GM21526 (cell line): Measurements from ENCODE around the gene DCHS1.

ENCODE experiments used
- ATAC-seq: cut with Tn5 transposase; IDR thresholded peaks from one replicate; pipeline ENCODE4 v1.9.1; 2021; ENCODE audit warnings: moderate library complexity; ENCODE audit not compliant: unreplicated experiment, low FRiP score

DCHS1 gene

GRCh38 chr11:6674219-6674597 lies 18.6 kb upstream of the DCHS1 start:
- ATAC-seq: no peak

GRCh38 chr11:6673523-6674218 lies 18.1 kb upstream of the DCHS1 start:
- ATAC-seq: no peak

GRCh38 chr11:6671991-6672390 lies 16.4 kb upstream of the DCHS1 start:
- no peak for ATAC-seq

GRCh38 chr11:6670202-6670830 lies 14.7 kb upstream of the DCHS1 start:
- ATAC-seq: no peak

GRCh38 chr11:6667733-6668374 lies 12.2 kb upstream of the DCHS1 start:
- no peak for ATAC-seq

GRCh38 chr11:6666302-6667183 lies 10.9 kb upstream of the DCHS1 start:
- no peak for ATAC-seq

GRCh38 chr11:6664551-6664950 lies 8.9 kb upstream of the DCHS1 start:
- ATAC-seq: no peak

- no peak for ATAC-seq
Measured at GRCh38 chr11:6663794-6664469, 8.3 kb upstream of the DCHS1 start.

GRCh38 chr11:6660712-6661111 lies 5.1 kb upstream of the DCHS1 start:
- no peak for ATAC-seq

GRCh38 chr11:6658647-6659046 lies 3.0 kb upstream of the DCHS1 start:
- ATAC-seq: no peak

GRCh38 chr11:6657346-6657745 lies 1.7 kb upstream of the DCHS1 start:
- no peak for ATAC-seq

- ATAC-seq: no peak
Measured at GRCh38 chr11:6656936-6657335, 1.3 kb upstream of the DCHS1 start.

GRCh38 chr11:6656584-6656915 lies 941 bp upstream of the DCHS1 start:
- ATAC-seq: no peak

- ATAC-seq: no peak
Measured at GRCh38 chr11:6655020-6655789, 404 bp downstream of the DCHS1 start.

- no peak for ATAC-seq
Measured at GRCh38 chr11:6654281-6655019, 1.2 kb downstream of the DCHS1 start.

GRCh38 chr11:6653656-6654055 lies 2.0 kb downstream of the DCHS1 start:
- no peak for ATAC-seq

GRCh38 chr11:6653097-6653496 lies 2.5 kb downstream of the DCHS1 start:
- ATAC-seq: no peak

- no peak for ATAC-seq
Measured at GRCh38 chr11:6652182-6652581, 3.4 kb downstream of the DCHS1 start.

- no peak for ATAC-seq
Measured at GRCh38 chr11:6650980-6651379, 4.6 kb downstream of the DCHS1 start.
